HCT116 (cell line): Measurements from ENCODE around the gene GGTLC2. TPM values are rescaled to one million over a fixed set of nuclear protein-coding genes. Genes with fewer than 3 reads are reported as not detected.

Experiments used
- ATAC-seq: fragments of 200-7000 bp; cut with Tn5 transposase; 2 replicates; pipeline ENCODE4 v1.9.1; 2020; ENCODE audit warnings: mild to moderate bottlenecking, moderate library complexity
- BruUV-seq: library from RNA; stranded (reverse); fragments of 400-500 nt; replicated peaks from 2 replicates; lab custom pipeline; 2021; lab: Mats Ljungman, UMichigan
- CTCF ChIA-PET: fragments of 300-600 bp; sonication (Branson Sonifier 250); formaldehyde crosslinking; loops from one replicate; lab custom pipeline; 2021; ENCODE audit warnings: antibody characterized with exemption; lab: Charles Lee
- POLR2A ChIA-PET: fragments of 300-600, 350-600 bp; sonication (Branson Sonifier 250); formaldehyde crosslinking; loops from one replicate; lab custom pipeline; 2021; ENCODE audit warnings: antibody characterized with exemption; lab: Charles Lee
- RAD21 ChIA-PET, 2 experiments: fragments of 300-600 bp; sonication (Branson Sonifier 250); formaldehyde crosslinking; loops; one replicate each; lab custom pipeline; 2023; ENCODE audit warnings: low total read pairs in 2 of 2; ENCODE audit not compliant: uncharacterized antibody in 2 of 2, unreplicated experiment in 2 of 2, low non-redundant PET in 1 of 2; lab: Charles Lee
- DNase-seq: peaks from one replicate; pipeline ENCODE4 v3.0.0-alpha.2; 2010; ENCODE audit warnings: low read depth, low spot score
- H2AFZ ChIP-seq: fragments of 200-600 bp; shearing (Covaris generic), sonication (generic); 2 replicates; pipeline ENCODE4 v1.6.1; 2017; ENCODE audit warnings: low read depth, mixed run types, mixed read lengths, antibody characterized with exemption, low read length; ENCODE audit not compliant: poor library complexity, severe bottlenecking
- H3K27ac ChIP-seq: 2 replicates; pipeline ENCODE4 v1.5.1; 2012; ENCODE audit warnings: low read depth, low read length
- H3K27me3 ChIP-seq: fragments of 200-600 bp; sonication (generic); 2 replicates; pipeline ENCODE4 v1.6.1; 2016; ENCODE audit warnings: mixed run types, low read length, mixed read lengths; ENCODE audit not compliant: insufficient read depth
- H3K36me3 ChIP-seq, 2 experiments: fragments of 200-500 bp in 1 of 2; fragments of 200-600 bp in 1 of 2; sonication (Bioruptor generic) in 1 of 2; sonication (generic) in 1 of 2; 2 replicates each; pipeline versions ENCODE4 v1.5.1 to v1.6.1; 2014 to 2016; ENCODE audit warnings: low read length in 2 of 2, inconsistent platforms in 1 of 2, mixed read lengths in 1 of 2, mixed run types in 1 of 2; ENCODE audit not compliant: insufficient read depth in 2 of 2, control insufficient read depth in 1 of 2
- H3K4me1 ChIP-seq, 2 experiments: fragments of 200-600 bp in 1 of 2; sonication (generic) in 1 of 2; 2 replicates each; pipeline versions ENCODE4 v1.5.1 to v1.6.1; 2012 to 2017; ENCODE audit warnings: low read length in 2 of 2, inconsistent platforms in 1 of 2, mild to moderate bottlenecking in 1 of 2, mixed read lengths in 1 of 2, mixed run types in 1 of 2, moderate library complexity in 1 of 2; ENCODE audit not compliant: insufficient read depth in 2 of 2, control insufficient read depth in 1 of 2
- H3K4me2 ChIP-seq: fragments of 200-600 bp; sonication (generic); 2 replicates; pipeline ENCODE4 v1.6.1; 2017; ENCODE audit warnings: mixed run types, low read length, mixed read lengths
- H3K4me3 ChIP-seq, 2 experiments: fragments of 200-600 bp in 1 of 2; sonication (generic) in 1 of 2; replicated peaks in 1 of 2; 2 replicates each; pipeline ENCODE4 v1.5.1; 2011 to 2016; ENCODE audit warnings: low read length in 2 of 2, control low read depth in 1 of 2, low read depth in 1 of 2, mild to moderate bottlenecking in 1 of 2, mixed read lengths in 1 of 2, mixed run types in 1 of 2
- H3K79me2 ChIP-seq: fragments of 200-600 bp; sonication (generic); 2 replicates; pipeline ENCODE4 v1.6.1; 2017; ENCODE audit warnings: mild to moderate bottlenecking, mixed run types, low read length, moderate library complexity, mixed read lengths; ENCODE audit not compliant: insufficient read depth
- H3K9ac ChIP-seq: fragments of 200-600 bp; sonication (generic); 2 replicates; pipeline ENCODE4 v1.6.1; 2016; ENCODE audit warnings: low read length, mixed read lengths
- H3K9me2 ChIP-seq: fragments of 200-600 bp; sonication (generic), shearing (Covaris generic); 2 replicates; pipeline ENCODE4 v1.6.1; 2017; ENCODE audit warnings: mixed run types, mild to moderate bottlenecking, moderate library complexity; ENCODE audit not compliant: insufficient read depth
- H3K9me3 ChIP-seq, 2 experiments: fragments of 200-500 bp in 1 of 2; fragments of 200-600 bp in 1 of 2; sonication (Bioruptor generic) in 1 of 2; sonication (generic) in 1 of 2; 2 replicates each; pipeline ENCODE4 v1.6.1; 2014 to 2017; ENCODE audit warnings: low read length in 2 of 2, mixed read lengths in 2 of 2, inconsistent platforms in 1 of 2, low read depth in 1 of 2, mild to moderate bottlenecking in 1 of 2, mixed run types in 1 of 2, moderate library complexity in 1 of 2; ENCODE audit not compliant: control insufficient read depth in 1 of 2, insufficient read depth in 1 of 2
- H4K20me1 ChIP-seq: fragments of 200-600 bp; sonication (generic), shearing (Covaris generic); 2 replicates; pipeline ENCODE4 v1.6.1; 2017; ENCODE audit warnings: mixed run types, mild to moderate bottlenecking, moderate library complexity; ENCODE audit not compliant: insufficient read depth
- ELF1 ChIP-seq: IDR thresholded peaks from 2 replicates; pipeline ENCODE4 v1.6.1; 2012; ENCODE audit warnings: low read depth, borderline replicate concordance
- POLR2AphosphoS5 ChIP-seq: IDR thresholded peaks from 2 replicates; pipeline ENCODE4 v1.6.1; 2011; ENCODE audit warnings: mild to moderate bottlenecking, low read depth, low read length, moderate library complexity
- RAD21 ChIP-seq: IDR thresholded peaks from 2 replicates; pipeline ENCODE4 v1.6.1; 2012; ENCODE audit warnings: low read depth, mild to moderate bottlenecking
- ZNF274 ChIP-seq: fragments of 200-500 bp; sonication (Bioruptor generic); IDR thresholded peaks from 2 replicates; pipeline ENCODE4 v1.6.1; 2014; ENCODE audit warnings: mild to moderate bottlenecking, low read depth, low read length, inconsistent platforms
- intact Hi-C: fragments of 100-400 bp; cut with micrococcal nuclease; formaldehyde crosslinking; loops from 2 replicates; pipeline ENCODE4 v1.10.0; 2022
- total RNA-seq: library from RNA; stranded (reverse); gene quantifications from one replicate; pipeline ENCODE4 v1.2.1, GENCODE V29; 2021; ENCODE audit not compliant: unreplicated experiment
- TF ChIP-seq, protein P1 (sequence below): IDR thresholded peaks from 2 replicates; pipeline ENCODE4 v1.6.1; 2012
- TF ChIP-seq, protein P2 (sequence below), 3 experiments: fragments of 200-600 bp in 1 of 3; sonication (generic) in 1 of 3; IDR thresholded peaks in 2 of 3; conservative IDR thresholded peaks in 1 of 3; 2 replicates each; pipeline ENCODE4 v1.5.1; 2012 to 2017; ENCODE audit warnings: low read depth in 2 of 3, low read length in 2 of 3, antibody characterized with exemption in 1 of 3, borderline replicate concordance in 1 of 3, control low read depth in 1 of 3, mild to moderate bottlenecking in 1 of 3, mixed read lengths in 1 of 3, mixed run types in 1 of 3, moderate library complexity in 1 of 3; ENCODE audit not compliant: insufficient read depth in 1 of 3

Gene GGTLC2
- total RNA-seq, 1 experiment from 2014 or later, result not detected

DNA sequence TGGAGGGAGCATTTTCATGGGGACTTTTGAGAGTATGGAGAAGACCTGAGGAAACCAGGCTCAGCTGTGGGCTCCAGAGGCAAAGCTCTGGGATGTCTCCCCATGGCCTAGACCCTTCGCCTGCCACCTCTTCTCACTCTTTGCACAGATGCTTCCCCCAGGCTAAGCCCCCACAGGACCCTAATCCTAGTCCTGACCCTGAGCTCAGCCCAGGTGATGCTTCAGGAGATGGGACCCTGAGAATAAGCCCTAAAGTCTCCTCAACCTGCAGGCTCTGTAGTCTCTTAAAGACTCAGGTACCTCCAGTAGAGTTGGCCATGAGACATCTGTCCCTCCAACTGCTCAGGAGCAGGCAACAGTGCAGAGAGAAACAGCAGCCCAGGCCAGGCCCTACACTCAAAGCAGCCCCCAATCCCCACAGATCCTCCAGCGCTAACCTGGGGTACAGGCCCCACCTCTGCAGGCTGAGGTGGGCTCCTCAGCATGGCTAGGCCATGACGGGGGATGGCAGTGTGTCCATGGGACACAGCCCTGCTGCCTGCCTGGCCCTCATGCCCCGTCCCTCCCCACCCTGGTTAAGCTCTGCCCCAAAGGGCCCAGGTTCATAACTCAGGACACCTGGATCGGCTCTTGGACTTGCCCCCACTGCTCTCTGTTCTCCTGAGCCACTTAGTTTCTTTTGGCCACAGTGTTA, 39.4 kb downstream of the GGTLC2 start:
- ATAC-seq, result no peak
- intact Hi-C loops, result no loop called here

DNA sequence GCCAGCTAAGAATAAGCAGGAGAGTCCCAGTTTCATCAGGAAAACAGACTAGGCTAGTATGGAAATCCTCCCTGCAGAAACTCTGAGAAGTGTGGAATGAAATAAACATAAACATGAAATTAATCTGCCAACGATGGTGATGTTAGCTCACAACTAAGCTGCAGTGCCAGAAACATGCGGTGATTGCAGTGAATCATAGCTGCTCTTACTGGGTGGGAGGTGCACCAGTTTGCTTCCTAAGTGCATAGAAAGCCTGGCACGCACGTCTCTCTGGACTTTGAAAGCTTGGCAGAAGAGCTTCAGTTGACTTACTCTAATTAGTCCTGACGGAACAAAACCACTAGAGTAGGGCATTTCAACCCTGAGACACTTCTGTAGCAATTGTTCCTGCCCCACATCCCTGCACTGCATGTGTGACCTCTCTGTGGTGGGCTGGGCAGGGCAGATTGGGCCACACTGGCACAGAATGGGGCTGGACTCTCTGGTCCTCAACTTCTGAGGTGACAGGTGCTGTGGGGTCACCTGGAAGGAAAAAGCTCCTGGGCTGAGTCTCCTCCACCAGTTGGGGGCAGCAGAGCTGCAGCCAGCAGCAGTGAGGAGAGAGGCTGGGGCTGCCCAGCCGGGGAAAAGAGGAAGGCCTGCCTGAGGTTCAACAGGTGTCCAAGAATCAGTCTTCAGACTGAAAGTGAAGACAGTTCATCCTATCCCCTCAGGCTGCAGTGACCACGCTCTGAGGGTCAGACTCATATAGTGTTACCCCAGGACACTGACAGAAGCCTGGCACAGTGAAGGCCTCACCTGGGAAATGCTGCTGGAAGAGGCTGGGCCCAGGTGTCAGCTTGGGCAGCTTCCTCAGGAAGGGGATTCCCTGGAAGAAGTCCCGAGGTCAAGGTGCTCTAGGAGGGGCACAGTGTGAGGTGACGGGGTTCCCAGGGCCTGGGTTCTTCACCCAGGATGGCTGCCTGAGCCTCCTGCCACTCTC, 40.5 kb downstream of the GGTLC2 start:
- H3K4me2 ChIP-seq, result no peak overlapping the region
- RAD21 ChIA-PET, result interaction anchor here in 1 of 2 experiments (1.4 kb wide), 1 partner anchor 18 kb away, joined by 7 read pairs; no protein-coding TSS in a partner anchor
- no peak overlapping the region for H3K4me3 ChIP-seq
- no peak overlapping the region for H2AFZ ChIP-seq
- ATAC-seq (peak; percentile 87), DNase-seq (no peak)
- TF ChIP-seq, protein P1, sequence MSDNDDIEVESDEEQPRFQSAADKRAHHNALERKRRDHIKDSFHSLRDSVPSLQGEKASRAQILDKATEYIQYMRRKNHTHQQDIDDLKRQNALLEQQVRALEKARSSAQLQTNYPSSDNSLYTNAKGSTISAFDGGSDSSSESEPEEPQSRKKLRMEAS, result no peak
- TF ChIP-seq, protein P2, sequence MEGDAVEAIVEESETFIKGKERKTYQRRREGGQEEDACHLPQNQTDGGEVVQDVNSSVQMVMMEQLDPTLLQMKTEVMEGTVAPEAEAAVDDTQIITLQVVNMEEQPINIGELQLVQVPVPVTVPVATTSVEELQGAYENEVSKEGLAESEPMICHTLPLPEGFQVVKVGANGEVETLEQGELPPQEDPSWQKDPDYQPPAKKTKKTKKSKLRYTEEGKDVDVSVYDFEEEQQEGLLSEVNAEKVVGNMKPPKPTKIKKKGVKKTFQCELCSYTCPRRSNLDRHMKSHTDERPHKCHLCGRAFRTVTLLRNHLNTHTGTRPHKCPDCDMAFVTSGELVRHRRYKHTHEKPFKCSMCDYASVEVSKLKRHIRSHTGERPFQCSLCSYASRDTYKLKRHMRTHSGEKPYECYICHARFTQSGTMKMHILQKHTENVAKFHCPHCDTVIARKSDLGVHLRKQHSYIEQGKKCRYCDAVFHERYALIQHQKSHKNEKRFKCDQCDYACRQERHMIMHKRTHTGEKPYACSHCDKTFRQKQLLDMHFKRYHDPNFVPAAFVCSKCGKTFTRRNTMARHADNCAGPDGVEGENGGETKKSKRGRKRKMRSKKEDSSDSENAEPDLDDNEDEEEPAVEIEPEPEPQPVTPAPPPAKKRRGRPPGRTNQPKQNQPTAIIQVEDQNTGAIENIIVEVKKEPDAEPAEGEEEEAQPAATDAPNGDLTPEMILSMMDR (IDR thresholded peaks at IDR 0.05 in 2 of 3, conservative IDR thresholded peaks at IDR 0.05 in 1 of 3; ENCODE audit: borderline replicate concordance in 1 of 3, insufficient read depth in 1 of 3, low read depth in 2 of 3, low read length in 2 of 3), result peak; percentile 32 to 77 (median 64); a peak in 5 of 6 replicates
- no peak for TF ChIP-seq ELF1
- TF ChIP-seq RAD21, result peak; percentile 47; the same call in 1 of the 2 replicates
- H3K36me3 ChIP-seq, result no peaks in the 10 kb centered on the region
- H3K9ac ChIP-seq, result no peak overlapping the region
- CTCF ChIA-PET, result interaction anchor here (0.7 to 3.6 kb wide), 16 partner anchors 9 to 221 kb away, joined by 3 to 26 read pairs (median 5); no protein-coding TSS in a partner anchor
- H4K20me1 ChIP-seq, result no peaks in the 10 kb centered on the region
- H3K27me3 ChIP-seq, result no peaks in the 10 kb centered on the region
- H3K27ac ChIP-seq, result no peak overlapping the region
- POLR2A ChIA-PET, result interaction anchor here (1.2 kb wide), 1 partner anchor 18 kb away, joined by 3 read pairs; no protein-coding TSS in a partner anchor
- no peaks in the 10 kb centered on the region for H3K9me2 ChIP-seq
- intact Hi-C loops, result no loop called here
- H3K79me2 ChIP-seq, result no peaks in the 10 kb centered on the region
- H3K4me1 ChIP-seq, result no peaks in the 10 kb centered on the region
- no peaks in the 10 kb centered on the region for H3K9me3 ChIP-seq
- BruUV-seq, result no TSS peak

More for the DNA sequence above, 39.4 kb downstream of the GGTLC2 start:
- Histone ChIP-seq H3K9me3 (no peaks in the 10 kb centered on the region), H4K20me1 (no peaks in the 10 kb centered on the region), H3K4me1 (no peaks in the 10 kb centered on the region), H2AFZ (no peak overlapping the region), H3K36me3 (no peaks in the 10 kb centered on the region), H3K4me3 (no peak overlapping the region), H3K9me2 (no peaks in the 10 kb centered on the region), H3K27ac (no peak overlapping the region), H3K9ac (no peak overlapping the region), H3K27me3 (0 out of 2 replicates have a peak, but pooled peaks cover 2% of the 10 kb centered on the region), H3K4me2 (no peak overlapping the region), H3K79me2 (no peaks in the 10 kb centered on the region)
- CTCF ChIA-PET, result interaction anchor here (0.9 to 3.6 kb wide), 7 partner anchors 10 to 97 kb away, joined by 3 to 26 read pairs (median 4); no protein-coding TSS in a partner anchor
- no TSS peak for BruUV-seq
- RAD21 ChIA-PET, result interaction anchor here in 1 of 2 experiments (1.4 kb wide), 1 partner anchor 17 kb away, joined by 7 read pairs; no protein-coding TSS in a partner anchor
- no peak for DNase-seq
- TF ChIP-seq ZNF274, result no peak
- no peak for TF ChIP-seq POLR2AphosphoS5
- POLR2A ChIA-PET, result interaction anchor here (1.2 kb wide), 1 partner anchor 17 kb away, joined by 3 read pairs; no protein-coding TSS in a partner anchor
